SK-N-MC (cell line): ENCODE measurements around the gene ZNF654.
A peak's percentile ranks its signal among the peaks of the same experiment; 100 is the strongest.

ENCODE experiments used
- DNase-seq: peaks from one replicate; pipeline ENCODE4 v3.0.0-alpha.2; 2011; ENCODE audit warnings: low read depth, low spot score
- H3K27ac ChIP-seq: fragments of 200-600 bp; sonication (generic); 2 replicates; pipeline ENCODE4 v1.5.1; 2016; ENCODE audit warnings: mixed run types
- H3K36me3 ChIP-seq: fragments of 200-600 bp; sonication (generic); 2 replicates; pipeline ENCODE4 v1.6.1; 2017; ENCODE audit warnings: antibody characterized with exemption, low read length, mixed read lengths; ENCODE audit not compliant: insufficient read depth
- H3K4me3 ChIP-seq: fragments of 200-600 bp; sonication (generic); 2 replicates; pipeline ENCODE4 v1.5.1; 2016
- H3K9ac ChIP-seq: fragments of 200-600 bp; sonication (generic); 2 replicates; pipeline ENCODE4 v1.8.0; 2017; ENCODE audit warnings: mixed run types, mixed read lengths; ENCODE audit not compliant: insufficient read length
- H3K9me3 ChIP-seq: fragments of 200-600 bp; sonication (generic); 2 replicates; pipeline ENCODE4 v1.6.1; 2017; ENCODE audit warnings: low read depth, mild to moderate bottlenecking, antibody characterized with exemption, low read length, moderate library complexity, mixed read lengths
- EZH2 ChIP-seq: fragments of 200-600 bp; sonication (generic); IDR thresholded peaks from one replicate; pipeline ENCODE4 v1.6.1; 2017; ENCODE audit warnings: antibody characterized with exemption
- FOXP2 ChIP-seq: optimal IDR thresholded peaks from 2 replicates; pipeline ENCODE3; 2011; ENCODE audit warnings: mild to moderate bottlenecking, moderate library complexity; ENCODE audit not compliant: insufficient read depth; ENCODE audit errors: extremely low read length, control extremely low read depth
- POLR2AphosphoS5 ChIP-seq: IDR thresholded peaks from 2 replicates; pipeline ENCODE4 v1.6.1; 2012; ENCODE audit warnings: mild to moderate bottlenecking, low read depth, low read length, borderline replicate concordance

The ZNF654 gene

DNA sequence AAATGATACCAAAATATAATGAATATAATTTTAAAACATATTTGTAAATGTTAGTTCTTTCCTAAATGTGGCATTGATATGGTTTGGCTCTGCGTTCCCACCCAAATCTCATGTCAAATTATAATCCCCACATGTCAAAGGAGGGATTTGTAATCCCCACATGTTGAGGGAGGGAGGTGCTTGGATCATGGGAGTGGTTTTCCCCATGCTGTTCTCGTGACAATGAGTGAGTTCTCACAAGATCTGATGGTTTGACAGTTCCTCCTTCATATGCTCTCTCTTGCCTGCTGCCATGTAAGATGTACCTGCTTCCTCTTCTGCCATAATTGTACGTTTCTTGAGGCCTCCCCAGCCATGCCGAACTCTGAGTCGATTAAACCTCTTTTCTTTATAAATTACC lies 12.3 kb upstream of the ZNF654 start:
- TF ChIP-seq POLR2AphosphoS5 (no peak), FOXP2 (no peak), EZH2 (no peak)
- H3K27ac ChIP-seq: no peak overlapping the region
- no peaks in the 10 kb centered on the region for H3K9me3 ChIP-seq
- H3K4me3 ChIP-seq: no peak overlapping the region
- H3K9ac ChIP-seq: no peak overlapping the region
- no peaks in the 10 kb centered on the region for H3K36me3 ChIP-seq
- no peak for DNase-seq

DNA sequence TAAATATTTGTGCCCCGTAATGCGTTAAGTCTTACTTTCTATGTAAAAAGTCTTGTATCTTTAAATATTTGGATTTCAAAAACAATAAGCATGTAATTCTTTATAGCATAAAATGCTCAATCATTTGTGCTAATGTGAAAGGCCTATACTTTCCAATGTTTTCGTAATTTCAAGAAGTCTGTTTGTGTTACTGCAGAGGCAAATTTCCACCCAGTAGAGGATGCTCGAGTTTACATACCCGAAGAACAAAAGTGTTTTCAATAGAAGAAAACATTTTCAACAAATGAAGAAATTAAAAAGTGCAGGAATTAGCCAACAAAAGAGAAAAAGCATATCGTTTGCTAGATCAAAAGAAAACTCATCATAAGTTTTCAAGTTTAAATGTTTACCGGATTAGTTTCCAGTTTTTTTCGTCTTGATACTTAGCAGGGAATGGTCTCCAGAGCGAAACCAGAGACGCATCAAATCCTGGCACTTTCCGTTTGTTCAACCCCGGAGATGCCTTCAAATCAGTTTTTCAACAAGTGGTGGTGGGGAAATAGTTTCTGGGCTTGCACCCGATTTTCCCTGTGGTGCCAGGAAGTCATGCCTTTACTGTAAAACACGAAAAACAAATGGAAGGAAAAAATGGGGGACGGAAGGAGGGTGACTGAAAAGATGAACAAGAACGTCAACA lies 1.3 kb upstream of the ZNF654 start:
- Histone ChIP-seq H3K4me3 (peak overlapping the region; percentile 95), H3K9ac (peak overlapping the region; percentile 92), H3K36me3 (peaks cover 47% of the 10 kb centered on the region), H3K27ac (peak overlapping the region; percentile 97), H3K9me3 (no peaks in the 10 kb centered on the region)
- no peak for DNase-seq
- TF ChIP-seq POLR2AphosphoS5 (no peak), FOXP2 (no peak), EZH2 (no peak)

DNA sequence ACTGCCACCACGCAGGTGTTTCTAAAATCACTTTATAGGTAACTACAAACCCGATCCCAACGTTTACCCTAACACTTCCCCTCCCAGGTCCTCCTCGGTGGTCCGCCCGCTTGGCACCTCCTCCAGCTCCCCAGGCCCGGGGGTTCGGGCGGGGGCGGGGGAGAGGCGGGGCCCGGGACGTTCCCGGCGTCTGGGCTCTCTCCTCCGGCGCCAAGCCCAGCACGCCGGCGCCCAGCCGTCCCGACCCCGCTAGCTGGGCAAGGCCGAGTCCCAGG lies 812 bp upstream of the ZNF654 start:
- TF ChIP-seq EZH2 (no peak), POLR2AphosphoS5 (no peak), FOXP2 (no peak)
- Histone ChIP-seq H3K4me3 (peak overlapping the region; percentile 95), H3K9me3 (no peaks in the 10 kb centered on the region), H3K27ac (peak overlapping the region; percentile 97), H3K36me3 (peaks cover 52% of the 10 kb centered on the region), H3K9ac (peak overlapping the region; percentile 92)
- no peak for DNase-seq

DNA sequence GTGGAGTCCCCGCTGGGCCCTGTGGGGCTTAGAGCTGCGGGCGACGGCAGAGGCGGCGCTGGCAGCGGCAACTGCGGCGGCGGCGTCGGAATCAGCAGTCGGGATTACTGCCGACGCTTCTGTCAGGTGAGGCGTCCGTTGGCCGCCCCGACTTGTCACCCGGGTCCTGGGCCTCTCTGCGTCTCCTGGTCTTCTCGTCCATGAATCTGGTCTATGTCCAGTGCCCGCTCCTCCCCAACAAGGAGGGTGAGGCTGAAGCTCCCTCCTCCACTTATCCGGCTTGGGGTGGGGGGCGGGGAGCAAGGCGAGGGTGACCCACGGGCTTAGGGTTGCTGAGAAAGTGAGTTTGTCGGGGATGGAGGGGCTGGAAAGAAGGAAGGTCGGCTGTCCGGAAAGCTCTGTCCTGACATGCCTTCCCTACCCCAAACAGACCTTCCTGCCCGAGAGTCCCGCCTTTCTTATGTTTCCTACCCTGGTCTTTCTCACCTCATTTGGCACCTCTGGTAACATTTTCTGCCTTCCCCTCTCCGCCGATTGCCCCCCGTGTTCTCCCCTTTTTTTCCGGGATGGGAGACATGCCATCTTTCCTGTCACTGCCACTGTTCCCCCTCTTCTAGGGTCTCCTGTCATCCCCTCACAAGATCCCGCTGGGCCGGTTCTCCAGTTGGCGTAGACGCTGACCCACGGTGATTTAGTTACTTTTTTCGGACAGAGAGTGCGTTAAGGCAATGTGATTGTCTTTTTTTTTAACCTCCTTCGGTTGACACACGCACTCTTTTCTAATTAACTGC lies 520 bp downstream of the ZNF654 start:
- Histone ChIP-seq H3K9me3 (no peaks in the 10 kb centered on the region), H3K27ac (peak overlapping the region; percentile 69; the same call in 1 of the 2 replicates), H3K4me3 (peak overlapping the region; percentile 95), H3K9ac (peak overlapping the region; percentile 90), H3K36me3 (peaks cover 48% of the 10 kb centered on the region)
- no peak for DNase-seq
- no peak for TF ChIP-seq POLR2AphosphoS5
- no peak for TF ChIP-seq FOXP2
- TF ChIP-seq EZH2: no peak

DNA sequence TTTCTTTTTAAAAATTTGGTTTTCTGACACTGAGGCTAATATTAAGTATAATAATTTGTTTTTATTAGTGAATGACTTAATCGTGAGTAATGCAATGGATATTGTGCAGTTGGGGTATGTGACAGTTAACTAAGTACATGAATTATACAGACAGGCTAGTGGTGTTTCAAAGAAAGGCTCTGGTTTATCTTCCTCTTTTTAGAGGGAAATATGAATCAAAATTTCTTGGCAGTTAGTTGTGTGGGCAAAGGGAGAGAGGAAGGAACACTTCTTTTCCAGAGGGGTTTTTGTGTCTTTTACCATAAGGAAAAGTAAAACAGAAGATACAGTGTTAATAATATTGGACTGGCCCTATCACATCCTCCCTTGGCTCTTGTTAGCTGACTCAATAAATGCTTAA lies 2.7 kb downstream of the ZNF654 start:
- no peak for TF ChIP-seq EZH2
- no peak for TF ChIP-seq FOXP2
- no peak for TF ChIP-seq POLR2AphosphoS5
- no peak for DNase-seq
- H3K27ac ChIP-seq: peak overlapping the region; percentile 42; the same call in 1 of the 2 replicates
- peaks cover 40% of the 10 kb centered on the region for H3K36me3 ChIP-seq
- 0 out of 2 replicates have a peak, but pooled peaks cover 6% of the 10 kb centered on the region for H3K9me3 ChIP-seq
- peak overlapping the region; percentile 95 for H3K4me3 ChIP-seq
- peak overlapping the region; percentile 90 for H3K9ac ChIP-seq

DNA sequence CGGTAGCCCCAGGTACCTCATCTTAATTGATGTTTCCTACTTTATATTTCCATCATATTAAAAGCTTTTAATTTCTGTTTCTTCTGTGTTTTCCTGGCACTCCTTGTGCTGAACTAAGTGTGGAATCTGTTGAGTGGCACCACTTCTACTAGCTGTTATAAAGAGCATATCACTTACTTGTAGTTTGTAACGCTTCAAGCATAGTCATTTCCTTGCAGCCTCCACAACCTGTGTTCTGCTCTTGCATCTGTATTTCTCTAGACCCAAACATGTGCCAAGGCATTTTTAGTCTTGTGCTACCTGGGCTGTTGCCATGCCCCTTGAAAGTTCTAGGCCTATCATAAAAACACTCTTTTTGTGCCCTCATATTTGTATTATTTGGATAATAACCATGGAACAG lies 16.0 kb downstream of the ZNF654 start:
- no peak for DNase-seq
- Histone ChIP-seq H3K27ac (no peak overlapping the region), H3K4me3 (no peak overlapping the region), H3K9ac (no peak overlapping the region), H3K9me3 (peaks cover 30% of the 10 kb centered on the region), H3K36me3 (peaks cover 66% of the 10 kb centered on the region)
- TF ChIP-seq EZH2: no peak
- TF ChIP-seq FOXP2: no peak
- TF ChIP-seq POLR2AphosphoS5: no peak

DNA sequence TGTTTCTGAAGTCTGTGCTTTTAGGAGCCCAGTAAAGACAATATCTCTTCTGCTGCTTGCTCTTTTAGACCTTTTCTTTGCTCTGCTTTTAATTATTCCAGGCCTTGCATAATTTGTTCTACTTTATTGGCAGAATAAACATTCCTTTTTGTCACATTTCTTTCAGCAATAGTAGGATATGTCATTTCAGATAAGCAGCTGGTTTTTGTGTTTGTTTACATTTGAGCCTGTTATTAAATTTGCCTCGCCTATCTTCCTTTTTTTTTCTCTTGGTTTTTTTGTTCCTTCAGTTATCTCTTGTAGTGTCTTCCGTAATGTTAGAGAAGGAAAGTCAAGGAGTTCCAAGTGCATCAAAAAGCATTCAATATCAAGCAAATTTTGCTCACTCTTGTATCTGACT lies 16.4 kb downstream of the ZNF654 start:
- no peak for TF ChIP-seq FOXP2
- TF ChIP-seq EZH2: no peak
- TF ChIP-seq POLR2AphosphoS5: no peak
- H3K36me3 ChIP-seq: peaks cover 66% of the 10 kb centered on the region
- peaks cover 34% of the 10 kb centered on the region for H3K9me3 ChIP-seq
- no peak overlapping the region; the same call in 1 of the 2 replicates for H3K27ac ChIP-seq
- H3K4me3 ChIP-seq: no peak overlapping the region
- DNase-seq: no peak
- H3K9ac ChIP-seq: no peak overlapping the region

DNA sequence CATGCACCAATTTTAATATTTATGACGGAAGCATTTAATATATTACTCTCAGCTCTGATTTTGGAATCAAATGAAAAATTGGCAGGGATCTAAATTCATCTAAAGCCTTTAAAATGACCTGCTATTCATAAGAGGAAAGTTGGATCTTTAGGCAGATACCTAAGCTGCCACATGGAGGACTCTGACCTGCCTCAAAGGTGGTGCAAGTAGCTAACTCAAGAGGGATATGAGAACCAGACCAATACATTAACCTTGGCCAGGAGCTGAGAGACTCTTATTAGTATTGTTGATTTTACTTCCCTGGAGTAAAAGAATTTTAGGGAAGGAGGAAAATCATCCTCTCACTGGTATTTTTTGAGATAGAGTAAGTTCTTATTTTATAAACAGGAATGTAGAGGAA lies 17.7 kb downstream of the ZNF654 start:
- peaks cover 72% of the 10 kb centered on the region for H3K36me3 ChIP-seq
- no peak overlapping the region for H3K4me3 ChIP-seq
- H3K9ac ChIP-seq: no peak overlapping the region
- DNase-seq: no peak
- peaks cover 33% of the 10 kb centered on the region for H3K9me3 ChIP-seq
- TF ChIP-seq EZH2: no peak
- TF ChIP-seq FOXP2: no peak
- no peak for TF ChIP-seq POLR2AphosphoS5
- H3K27ac ChIP-seq: no peak overlapping the region

DNA sequence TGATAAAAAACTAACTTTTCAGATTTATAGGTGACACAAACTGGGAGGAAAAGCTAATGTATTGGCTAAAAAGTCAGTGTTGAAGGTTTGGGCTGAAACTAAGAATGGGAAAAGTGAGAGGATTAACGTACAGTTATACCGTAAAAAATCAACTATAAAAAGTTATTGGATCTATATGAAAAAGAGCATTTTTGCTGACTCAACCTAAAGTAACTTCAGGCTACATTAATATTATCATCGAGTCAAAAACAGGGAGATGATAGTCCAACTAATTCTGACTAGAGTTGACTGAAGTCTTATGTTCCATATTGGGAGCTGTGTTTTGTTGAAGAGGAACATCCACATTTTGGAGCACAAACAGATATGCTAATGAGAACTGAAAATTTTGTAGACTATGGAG lies 19.9 kb downstream of the ZNF654 start:
- no peak for TF ChIP-seq EZH2
- Histone ChIP-seq H3K9ac (no peak overlapping the region), H3K9me3 (peaks cover 25% of the 10 kb centered on the region), H3K27ac (no peak overlapping the region), H3K36me3 (peaks cover 70% of the 10 kb centered on the region), H3K4me3 (no peak overlapping the region)
- DNase-seq: no peak
